GM12864 (cell line): ENCODE measurements around the gene SSU72.
A peak's percentile ranks its signal among the peaks of the same experiment; 100 is the strongest.
"Not testable (repeated sequence)": the region's sequence is repeated elsewhere in the genome, so short reads cannot be mapped to it uniquely, and the experiment has no call there.

ENCODE experiments used
- DNase-seq: peaks from one replicate; pipeline ENCODE4 v3.0.0-alpha.2; 2011; ENCODE audit warnings: low read depth
- H3K4me3 ChIP-seq: 2 replicates; pipeline ENCODE4 v1.5.1; 2011; ENCODE audit warnings: mild to moderate bottlenecking, low read depth, low read length, control low read depth
- TF ChIP-seq, protein P1 (sequence below): IDR thresholded peaks from 2 replicates; pipeline ENCODE4 v1.5.1; 2011; ENCODE audit warnings: low read depth, mild to moderate bottlenecking, moderate library complexity, low read length, control low read depth, inconsistent platforms; ENCODE audit errors: missing control alignments

SSU72 gene

DNA sequence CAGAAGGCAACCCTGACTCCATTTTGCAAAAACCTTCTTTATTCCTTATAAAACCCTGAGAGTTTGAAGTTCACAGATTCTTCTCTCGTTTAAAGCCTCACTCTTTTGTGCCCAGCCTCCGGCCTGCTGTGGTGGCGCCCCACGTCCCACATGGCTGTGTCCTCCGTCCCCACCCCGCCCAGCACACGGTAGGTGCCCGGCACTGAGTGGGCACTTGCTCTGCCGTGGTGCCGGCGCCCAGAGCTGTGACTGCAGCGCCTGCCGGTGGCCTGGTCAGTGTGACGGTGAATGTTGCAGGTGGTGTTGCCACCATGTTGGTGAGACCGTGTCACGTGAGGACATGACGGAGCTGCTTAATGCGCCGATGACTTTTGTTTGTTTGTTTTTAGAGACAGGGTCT is 53.3 kb downstream of the SSU72 start:
- H3K4me3 ChIP-seq = no peak overlapping the region
- DNase-seq = no peak
- TF ChIP-seq, protein P1, sequence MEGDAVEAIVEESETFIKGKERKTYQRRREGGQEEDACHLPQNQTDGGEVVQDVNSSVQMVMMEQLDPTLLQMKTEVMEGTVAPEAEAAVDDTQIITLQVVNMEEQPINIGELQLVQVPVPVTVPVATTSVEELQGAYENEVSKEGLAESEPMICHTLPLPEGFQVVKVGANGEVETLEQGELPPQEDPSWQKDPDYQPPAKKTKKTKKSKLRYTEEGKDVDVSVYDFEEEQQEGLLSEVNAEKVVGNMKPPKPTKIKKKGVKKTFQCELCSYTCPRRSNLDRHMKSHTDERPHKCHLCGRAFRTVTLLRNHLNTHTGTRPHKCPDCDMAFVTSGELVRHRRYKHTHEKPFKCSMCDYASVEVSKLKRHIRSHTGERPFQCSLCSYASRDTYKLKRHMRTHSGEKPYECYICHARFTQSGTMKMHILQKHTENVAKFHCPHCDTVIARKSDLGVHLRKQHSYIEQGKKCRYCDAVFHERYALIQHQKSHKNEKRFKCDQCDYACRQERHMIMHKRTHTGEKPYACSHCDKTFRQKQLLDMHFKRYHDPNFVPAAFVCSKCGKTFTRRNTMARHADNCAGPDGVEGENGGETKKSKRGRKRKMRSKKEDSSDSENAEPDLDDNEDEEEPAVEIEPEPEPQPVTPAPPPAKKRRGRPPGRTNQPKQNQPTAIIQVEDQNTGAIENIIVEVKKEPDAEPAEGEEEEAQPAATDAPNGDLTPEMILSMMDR = no peak

- not testable (repeated sequence) for DNase-seq, H3K4me3 ChIP-seq
These were observed 54.7 kb downstream of the SSU72 start for GRCh38 chr1:1519805-1520505.

- not testable (repeated sequence) for H3K4me3 ChIP-seq, DNase-seq
These were observed 56.0 kb downstream of the SSU72 start for GRCh38 chr1:1518621-1519007.

DNA sequence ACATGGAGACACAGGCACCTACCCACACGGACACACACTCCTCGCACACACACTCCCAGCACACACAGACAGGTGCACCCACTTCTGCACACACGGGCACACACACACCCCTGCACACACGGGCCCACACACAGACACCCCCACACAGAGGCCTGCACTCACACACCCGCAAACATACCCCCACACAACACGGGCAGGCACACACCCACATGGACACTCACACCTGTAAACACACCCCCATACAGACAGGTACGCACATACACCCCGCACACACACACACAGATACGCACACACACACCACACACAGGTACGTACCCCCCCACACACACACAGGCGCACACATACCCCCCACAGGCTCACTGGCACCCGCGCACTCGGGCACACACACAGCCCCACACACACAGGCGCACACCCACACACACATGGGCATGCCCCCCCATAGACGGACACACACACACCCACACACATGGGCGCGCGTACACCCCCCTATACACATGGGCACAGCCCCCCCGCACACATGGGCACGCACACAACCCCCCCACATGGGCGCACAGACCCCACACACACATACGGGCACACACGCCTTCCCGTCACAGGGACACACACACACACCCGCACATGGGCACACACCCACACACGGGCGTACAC is 56.6 kb downstream of the SSU72 start:
- no peak overlapping the region for H3K4me3 ChIP-seq
- DNase-seq = no peak
- TF ChIP-seq, protein P1 = no peak

GRCh38 chr1:1516923-1517322 is 57.7 kb downstream of the SSU72 start:
- not testable (repeated sequence) for DNase-seq, H3K4me3 ChIP-seq

GRCh38 chr1:1514376-1514775 is 60.3 kb downstream of the SSU72 start:
- not testable (repeated sequence) for DNase-seq, H3K4me3 ChIP-seq

DNA sequence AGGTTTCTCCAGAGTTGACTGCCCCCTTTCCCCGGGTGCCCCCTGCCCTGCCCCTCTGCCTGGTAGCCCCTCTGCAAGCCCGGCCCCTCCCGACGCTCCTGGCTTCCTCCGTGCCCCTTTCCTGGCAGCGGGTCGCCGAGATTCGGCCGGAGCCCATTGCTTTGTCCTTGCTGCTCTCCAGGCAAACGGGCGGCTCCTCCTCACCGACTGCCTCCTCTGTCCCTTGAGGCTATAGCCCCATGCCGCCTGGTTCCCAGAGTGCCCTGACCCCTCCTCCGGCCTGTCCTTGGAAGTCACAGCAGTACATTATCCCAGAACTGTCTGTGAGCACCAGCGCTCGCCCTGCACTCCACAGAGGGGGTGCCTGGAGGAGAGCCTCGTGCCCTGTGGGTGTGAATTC is 61.0 kb downstream of the SSU72 start:
- DNase-seq = not testable (repeated sequence)
- peak overlapping the region; percentile 37 for H3K4me3 ChIP-seq

GRCh38 chr1:1512425-1512824 is 62.2 kb downstream of the SSU72 start:
- peak overlapping the region; percentile 96 for H3K4me3 ChIP-seq
- not testable (repeated sequence) for DNase-seq

DNA sequence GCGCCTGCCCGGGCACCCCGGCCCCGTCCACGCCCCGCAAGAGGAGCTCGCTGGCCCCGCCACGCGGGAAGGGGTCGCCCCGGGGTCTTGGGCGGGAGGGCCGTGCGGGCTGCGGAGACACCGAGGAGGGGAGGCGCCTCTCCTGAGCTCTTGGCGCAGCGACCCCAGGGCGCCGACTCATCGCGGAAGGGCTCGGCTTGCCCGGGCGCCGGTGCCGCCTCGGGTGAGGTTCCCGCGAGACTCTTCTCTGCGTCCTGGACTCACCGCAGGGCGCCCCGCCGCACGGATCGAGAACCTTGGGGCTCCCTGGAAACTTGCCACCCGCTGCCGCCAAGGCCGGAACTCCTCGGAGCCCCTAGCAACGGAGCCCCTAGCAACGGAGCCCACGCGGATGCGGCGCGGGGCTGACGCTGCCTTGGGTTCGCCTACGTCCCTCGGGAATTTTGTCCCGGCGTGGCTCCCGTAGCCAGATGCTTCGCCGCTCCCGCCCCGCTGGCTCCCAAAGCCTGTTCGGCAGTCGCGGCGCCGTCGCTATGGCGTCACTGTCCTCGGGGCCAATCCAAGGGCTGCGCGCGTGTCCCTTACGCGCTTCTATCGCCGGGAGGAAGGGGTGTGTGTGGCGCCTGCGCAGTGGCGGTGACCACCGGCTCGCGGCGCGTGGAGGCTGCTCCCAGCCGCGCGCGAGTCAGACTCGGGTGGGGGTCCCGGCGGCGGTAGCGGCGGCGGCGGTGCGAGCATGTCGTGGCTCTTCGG is 63.0 kb downstream of the SSU72 start, which contains the start of gene ATAD3A:
ATAD3A (plus strand) TSS at position 630 of the 753 bp plus-strand sequence; CDS start at position 737, 107 bp downstream.
- peak; percentile 89 for DNase-seq
- TF ChIP-seq, protein P1 = no peak
- H3K4me3 ChIP-seq = peak within 1 kb of the TSS; percentile 96

DNA sequence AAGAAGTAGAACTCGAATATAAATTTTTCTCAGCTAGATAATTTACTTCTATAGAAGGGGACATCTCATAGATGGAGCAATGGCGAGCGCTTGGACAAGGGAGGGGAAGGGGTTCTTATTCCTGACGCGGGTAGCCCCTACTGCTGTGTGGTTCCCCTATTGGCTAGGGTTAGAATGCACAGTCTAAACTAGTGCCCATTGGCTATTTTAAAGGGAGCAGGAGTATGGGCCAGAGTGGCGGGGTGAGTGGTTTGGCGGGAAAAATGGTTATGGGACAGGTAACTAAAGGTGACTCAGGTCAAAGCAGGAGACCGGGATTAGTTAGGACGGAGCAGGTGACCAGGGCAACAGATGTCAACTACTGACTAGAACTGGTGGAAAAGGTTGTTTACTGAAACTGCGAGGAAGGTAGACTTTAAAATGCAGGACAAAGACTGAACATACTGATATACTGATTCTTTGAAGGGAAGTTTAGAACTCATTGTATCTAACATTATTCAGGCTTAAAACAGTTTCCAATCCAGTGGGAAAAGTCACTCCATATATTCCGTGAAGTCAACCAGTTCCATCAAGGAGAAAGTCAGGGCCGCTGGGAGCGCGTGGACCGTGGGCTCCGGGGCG is 63.6 kb downstream of the SSU72 start:
- TF ChIP-seq, protein P1 = peak; percentile 2
- H3K4me3 ChIP-seq = peak overlapping the region; percentile 96
- no peak for DNase-seq

GRCh38 chr1:1509465-1509850 is 65.2 kb downstream of the SSU72 start:
- DNase-seq, H3K4me3 ChIP-seq: not testable (repeated sequence)

DNA sequence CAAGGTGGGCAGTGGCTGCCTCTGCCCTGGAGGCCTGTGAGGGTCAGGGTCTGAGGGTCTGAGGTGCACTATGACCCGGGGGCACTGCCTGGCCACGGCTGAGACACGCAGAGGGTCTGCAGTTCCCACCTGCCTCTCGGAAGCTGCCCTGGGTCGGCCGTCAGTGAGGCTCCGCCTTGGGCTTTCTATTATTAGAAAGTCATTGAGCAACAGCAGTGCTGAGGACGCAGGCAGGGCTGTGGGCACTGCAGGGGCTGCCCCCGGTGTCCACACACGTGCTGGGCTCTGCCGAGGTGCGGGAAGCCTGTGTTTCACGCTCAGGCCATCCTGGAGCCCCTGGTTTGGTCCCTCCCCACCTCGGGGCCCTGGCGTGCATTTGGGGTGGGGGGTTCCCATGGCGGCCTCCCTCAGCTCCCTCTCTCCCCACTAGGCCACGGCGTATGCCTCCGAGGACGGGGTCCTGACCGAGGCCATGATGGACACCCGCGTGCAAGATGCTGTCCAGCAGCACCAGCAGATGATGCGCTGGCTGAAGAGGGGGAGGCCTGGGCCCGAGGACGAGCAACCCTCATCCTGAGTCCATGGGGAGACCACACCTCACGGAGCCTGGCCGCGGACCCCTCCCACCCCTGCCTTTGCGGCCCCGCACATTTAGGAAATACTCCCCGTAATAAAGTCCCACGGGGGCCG is 65.7 kb downstream of the SSU72 start:
- not testable (repeated sequence) for DNase-seq, H3K4me3 ChIP-seq
